Measurements from ENCODE around the gene PNCK.

DNA sequence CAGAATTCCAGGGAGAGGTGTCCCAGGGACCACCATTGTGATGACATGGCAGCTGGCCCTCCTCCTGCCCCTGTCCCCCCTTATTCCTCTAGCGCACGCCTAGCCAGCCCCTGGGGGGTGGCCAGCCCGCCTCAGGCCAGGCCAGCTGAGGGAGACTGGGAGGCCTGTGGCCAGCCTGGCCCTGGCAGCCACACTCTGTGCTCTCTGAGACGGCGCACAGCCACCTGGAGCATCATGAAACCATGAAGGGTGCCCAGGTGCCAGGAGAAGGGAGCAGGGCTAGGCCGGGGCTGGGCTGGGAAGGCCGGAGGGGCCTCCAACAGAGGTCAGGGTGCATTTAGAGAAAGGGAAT lies 41.0 kb downstream of the PNCK start:
- TF ChIP-seq, protein P1, sequence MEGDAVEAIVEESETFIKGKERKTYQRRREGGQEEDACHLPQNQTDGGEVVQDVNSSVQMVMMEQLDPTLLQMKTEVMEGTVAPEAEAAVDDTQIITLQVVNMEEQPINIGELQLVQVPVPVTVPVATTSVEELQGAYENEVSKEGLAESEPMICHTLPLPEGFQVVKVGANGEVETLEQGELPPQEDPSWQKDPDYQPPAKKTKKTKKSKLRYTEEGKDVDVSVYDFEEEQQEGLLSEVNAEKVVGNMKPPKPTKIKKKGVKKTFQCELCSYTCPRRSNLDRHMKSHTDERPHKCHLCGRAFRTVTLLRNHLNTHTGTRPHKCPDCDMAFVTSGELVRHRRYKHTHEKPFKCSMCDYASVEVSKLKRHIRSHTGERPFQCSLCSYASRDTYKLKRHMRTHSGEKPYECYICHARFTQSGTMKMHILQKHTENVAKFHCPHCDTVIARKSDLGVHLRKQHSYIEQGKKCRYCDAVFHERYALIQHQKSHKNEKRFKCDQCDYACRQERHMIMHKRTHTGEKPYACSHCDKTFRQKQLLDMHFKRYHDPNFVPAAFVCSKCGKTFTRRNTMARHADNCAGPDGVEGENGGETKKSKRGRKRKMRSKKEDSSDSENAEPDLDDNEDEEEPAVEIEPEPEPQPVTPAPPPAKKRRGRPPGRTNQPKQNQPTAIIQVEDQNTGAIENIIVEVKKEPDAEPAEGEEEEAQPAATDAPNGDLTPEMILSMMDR (IDR thresholded peaks at IDR 0.05), result no peak
- no peak for TF ChIP-seq POLR2A (IDR thresholded peaks at IDR 0.05)
- TF ChIP-seq POLR2AphosphoS5 (IDR thresholded peaks at IDR 0.05), result no peak

Measured in sigmoid colon (tissue), 4 donors.